ENCODE results near the gene AATF. TPM values are rescaled to one million over a fixed set of nuclear protein-coding genes. Genes with fewer than 3 reads are reported as not detected.

Gene AATF
- total and polyA plus RNA-seq, 9 donors, result 28.5 to 73.6 (median 42.5) TPM

- intact Hi-C loops (cut with DNase I), result no loop called here
- no peaks in the 10 kb centered on the region for H3K9me3 ChIP-seq
- no peak overlapping the region for H3K4me3 ChIP-seq
- no peak overlapping the region for H3K27ac ChIP-seq
- no peaks in the 10 kb centered on the region for H3K36me3 ChIP-seq
- H3K4me1 ChIP-seq (ENCODE audit: insufficient read depth), result no peaks in the 10 kb centered on the region
- TF ChIP-seq EP300 (IDR thresholded peaks at IDR 0.05) (no peak), CTCF (IDR thresholded peaks at IDR 0.05) (no peak)
- no peak for DNase-seq
- H3K27me3 ChIP-seq, result no peaks in the 10 kb centered on the region
Observed at GRCh38 chr17:36922175-36922574, 26.6 kb upstream of the AATF start.

GRCh38 chr17:36923814-36924221, 24.9 kb upstream of the AATF start:
- Histone ChIP-seq H3K27me3 (no peaks in the 10 kb centered on the region), H3K27ac (no peak overlapping the region), H3K4me1 (ENCODE audit: insufficient read depth) (no peaks in the 10 kb centered on the region), H3K36me3 (no peaks in the 10 kb centered on the region), H3K9me3 (no peaks in the 10 kb centered on the region), H3K4me3 (no peak overlapping the region)
- WGBS, 3 donors, result 44 to 53% (median 52%) methylated on average over 5 of the region's 5 CpGs
- intact Hi-C loops (cut with DNase I), result no loop called here
- no peak for DNase-seq
- TF ChIP-seq CTCF (IDR thresholded peaks at IDR 0.05), result no peak
- no peak for TF ChIP-seq POLR2A (IDR thresholded peaks at IDR 0.05)
- no peak for TF ChIP-seq EP300 (IDR thresholded peaks at IDR 0.05)

GRCh38 chr17:36926226-36926625, 22.5 kb upstream of the AATF start:
- no peak overlapping the region for H3K4me3 ChIP-seq
- intact Hi-C loops (cut with DNase I), result no loop called here
- no peak for DNase-seq
- H3K27me3 ChIP-seq, result peaks cover 2% of the 10 kb centered on the region
- no peak overlapping the region for H3K27ac ChIP-seq
- WGBS, 3 donors, result 82 to 87% (median 85%) methylated on average over 3 of the region's 3 CpGs
- no peaks in the 10 kb centered on the region for H3K4me1 ChIP-seq (ENCODE audit: insufficient read depth)
- TF ChIP-seq CTCF (IDR thresholded peaks at IDR 0.05) (no peak), EP300 (IDR thresholded peaks at IDR 0.05) (no peak), POLR2A (IDR thresholded peaks at IDR 0.05) (no peak)
- no peaks in the 10 kb centered on the region for H3K9me3 ChIP-seq
- no peaks in the 10 kb centered on the region for H3K36me3 ChIP-seq

- no peak overlapping the region for H3K4me3 ChIP-seq
- no peaks in the 10 kb centered on the region for H3K4me1 ChIP-seq (ENCODE audit: insufficient read depth)
- no peak for DNase-seq
- H3K36me3 ChIP-seq, result no peaks in the 10 kb centered on the region
- no peak for TF ChIP-seq CTCF (IDR thresholded peaks at IDR 0.05)
- TF ChIP-seq POLR2A (IDR thresholded peaks at IDR 0.05), result no peak
- no peaks in the 10 kb centered on the region for H3K9me3 ChIP-seq
- no peak overlapping the region for H3K27ac ChIP-seq
- whole genome bisulfite sequencing, 3 donors, result 77 to 84% (median 78%) methylated on average over 2 of the region's 2 CpGs
- intact Hi-C loops (cut with DNase I), result no loop called here
- peaks cover 2% of the 10 kb centered on the region for H3K27me3 ChIP-seq
Observed at GRCh38 chr17:36926701-36927100, 22.1 kb upstream of the AATF start.

All from ovary (tissue), 9 donors.